ENCODE results near the gene TRIO. TPM values are rescaled to one million over a fixed set of nuclear protein-coding genes. Genes with fewer than 3 reads are reported as not detected.
"Not testable (repeated sequence)": the region's sequence is repeated elsewhere in the genome, so short reads cannot be mapped to it uniquely, and the experiment has no call there.

Gene TRIO
- total and polyA plus RNA-seq, 2 donors (not counting 3 experiments of a cell fraction or from before 2014, with no cell fraction given) = 82.9 to 248 TPM

DNA sequence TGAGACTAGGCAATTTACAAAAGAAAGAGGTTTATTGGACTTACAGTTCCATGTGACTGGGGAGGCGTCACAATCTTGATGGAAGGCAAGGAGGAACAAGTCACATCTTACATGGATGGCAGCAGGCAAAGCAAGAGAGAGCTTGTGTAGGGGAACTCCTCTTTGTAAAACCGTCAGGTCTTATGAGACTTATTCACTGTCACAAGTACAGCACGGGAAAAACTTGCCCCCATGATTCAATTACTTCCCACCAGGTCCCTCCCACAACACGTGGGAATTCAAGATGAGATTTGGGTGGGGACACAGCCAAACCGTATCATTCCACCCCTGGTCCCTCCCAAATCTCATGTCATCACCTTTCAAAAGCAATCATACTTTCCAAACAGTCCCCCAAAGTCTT lies 293.0 kb downstream of the TRIO start:
- dilution Hi-C loops (cut with MboI; ENCODE audit: extremely low pct_ligation_motif_present, low sequenced_read_pairs); H2AFZ ChIP-seq (ENCODE audit: low read depth, low read length); H3K4me3 ChIP-seq (replicated peaks in 1 of 3; ENCODE audit: insufficient read depth in 1 of 3, low read depth in 1 of 3, low read length in 3 of 3); H3K9me1 ChIP-seq (replicated peaks; ENCODE audit: control insufficient read depth, extremely low read depth, insufficient read depth, low read length); CTCF ChIA-PET; H3K36me3 ChIP-seq (ENCODE audit: control insufficient read depth in 2 of 2, extremely low read depth in 1 of 2, insufficient read depth in 2 of 2, low read length in 2 of 2); H3K27me3 ChIP-seq (ENCODE audit: control insufficient read depth in 2 of 2, insufficient read depth in 2 of 2, low read length in 2 of 2); H3K27ac ChIP-seq (ENCODE audit: insufficient read depth, low read depth, low read length); H4K20me1 ChIP-seq (replicated peaks; ENCODE audit: control insufficient read depth, extremely low read depth, insufficient read depth, low read length); POLR2A ChIA-PET; intact Hi-C loops (cut with micrococcal nuclease); FAIRE-seq; H3K9ac ChIP-seq (replicated peaks; ENCODE audit: extremely low read depth, insufficient read depth, low read length); DNase-seq (ENCODE audit: low read depth, low spot score); BruUV-seq (replicated peaks); H3K4me2 ChIP-seq (ENCODE audit: insufficient read depth, low read length); H3K9me3 ChIP-seq (replicated peaks; ENCODE audit: control insufficient read depth, insufficient read depth, low read length): not testable (repeated sequence)
- H3K4me1 ChIP-seq (ENCODE audit: control insufficient read depth, extremely low read depth, insufficient read depth, low read length) = peaks cover 21% of the 10 kb centered on the region
- H3K79me2 ChIP-seq (ENCODE audit: control insufficient read depth, insufficient read depth, low read length) = peaks cover 44% of the 10 kb centered on the region

DNA sequence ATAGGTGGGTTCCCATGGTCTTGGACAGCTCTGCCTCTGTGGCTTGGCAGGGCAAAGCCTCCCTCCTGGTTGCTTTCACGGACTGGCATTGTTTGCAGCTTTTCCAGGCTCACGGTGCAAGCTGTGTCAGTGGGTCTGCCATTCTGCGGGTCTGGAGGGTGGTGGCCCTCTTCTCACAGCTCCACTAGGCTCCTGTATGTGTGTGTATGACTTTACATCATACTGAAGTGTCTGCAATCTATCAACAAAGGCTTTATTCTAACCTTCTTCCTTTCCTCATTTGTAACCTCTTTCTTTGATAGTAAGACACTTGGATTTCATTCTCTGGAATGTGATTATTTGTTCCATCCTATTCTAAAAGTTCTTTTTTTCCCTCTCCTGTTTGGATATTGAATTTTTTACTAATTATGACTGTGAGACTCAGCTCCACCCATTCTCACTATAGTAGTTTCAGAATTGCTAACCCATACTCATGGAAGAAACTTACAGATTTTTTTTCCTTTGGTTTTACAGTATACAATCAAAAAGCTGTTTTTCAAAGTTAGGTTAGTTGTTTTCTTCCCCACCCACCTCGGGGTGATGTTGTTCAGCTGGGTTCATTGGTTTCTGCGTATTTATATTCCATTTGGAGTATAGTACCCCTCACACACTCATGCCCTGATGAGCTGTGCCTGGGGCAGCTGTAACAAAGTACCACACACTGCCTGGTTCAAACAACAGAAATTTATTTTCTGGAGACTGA lies 293.8 kb downstream of the TRIO start:
- POLR2A ChIA-PET = no interaction called here
- BruUV-seq (replicated peaks) = no TSS peak
- DNase-seq (ENCODE audit: low read depth, low spot score) (no peak), FAIRE-seq (no peak)
- dilution Hi-C loops (cut with MboI; ENCODE audit: extremely low pct_ligation_motif_present, low sequenced_read_pairs) = no loop called here
- H4K20me1 ChIP-seq (replicated peaks; ENCODE audit: control insufficient read depth, extremely low read depth, insufficient read depth, low read length) = no peaks in the 10 kb centered on the region
- TF ChIP-seq, protein P1, sequence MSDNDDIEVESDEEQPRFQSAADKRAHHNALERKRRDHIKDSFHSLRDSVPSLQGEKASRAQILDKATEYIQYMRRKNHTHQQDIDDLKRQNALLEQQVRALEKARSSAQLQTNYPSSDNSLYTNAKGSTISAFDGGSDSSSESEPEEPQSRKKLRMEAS (IDR thresholded peaks at IDR 0.05; ENCODE audit: insufficient read depth, insufficient read length) = no peak
- TF ChIP-seq MYC (IDR thresholded peaks at IDR 0.05; ENCODE audit: low read depth, low read length) (no peak), JUN (IDR thresholded peaks at IDR 0.05; ENCODE audit: borderline replicate concordance, insufficient read depth, insufficient read length, low read depth) (no peak), POLR2AphosphoS5 (IDR thresholded peaks at IDR 0.05; ENCODE audit: insufficient read depth, low read depth, low read length) (no peak), EZH2 (IDR thresholded peaks at IDR 0.05; ENCODE audit: borderline replicate concordance, low read depth, low read length, severe bottlenecking) (no peak), FOS (IDR thresholded peaks at IDR 0.05; ENCODE audit: borderline replicate concordance, insufficient read depth, low read length) (no peak), POLR2A (IDR thresholded peaks at IDR 0.05; ENCODE audit: low read depth, low read length) (no peak), GATA2 (IDR thresholded peaks at IDR 0.05; ENCODE audit: insufficient read depth, insufficient read length, low read depth, low read length) (no peak)
- TF ChIP-seq, protein P2, sequence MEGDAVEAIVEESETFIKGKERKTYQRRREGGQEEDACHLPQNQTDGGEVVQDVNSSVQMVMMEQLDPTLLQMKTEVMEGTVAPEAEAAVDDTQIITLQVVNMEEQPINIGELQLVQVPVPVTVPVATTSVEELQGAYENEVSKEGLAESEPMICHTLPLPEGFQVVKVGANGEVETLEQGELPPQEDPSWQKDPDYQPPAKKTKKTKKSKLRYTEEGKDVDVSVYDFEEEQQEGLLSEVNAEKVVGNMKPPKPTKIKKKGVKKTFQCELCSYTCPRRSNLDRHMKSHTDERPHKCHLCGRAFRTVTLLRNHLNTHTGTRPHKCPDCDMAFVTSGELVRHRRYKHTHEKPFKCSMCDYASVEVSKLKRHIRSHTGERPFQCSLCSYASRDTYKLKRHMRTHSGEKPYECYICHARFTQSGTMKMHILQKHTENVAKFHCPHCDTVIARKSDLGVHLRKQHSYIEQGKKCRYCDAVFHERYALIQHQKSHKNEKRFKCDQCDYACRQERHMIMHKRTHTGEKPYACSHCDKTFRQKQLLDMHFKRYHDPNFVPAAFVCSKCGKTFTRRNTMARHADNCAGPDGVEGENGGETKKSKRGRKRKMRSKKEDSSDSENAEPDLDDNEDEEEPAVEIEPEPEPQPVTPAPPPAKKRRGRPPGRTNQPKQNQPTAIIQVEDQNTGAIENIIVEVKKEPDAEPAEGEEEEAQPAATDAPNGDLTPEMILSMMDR (IDR thresholded peaks at IDR 0.05; ENCODE audit: extremely low read depth in 1 of 2, insufficient read depth in 1 of 2, low read depth in 1 of 2, low read length in 2 of 2) = no peak
- H3K4me3 ChIP-seq (replicated peaks in 1 of 3; ENCODE audit: insufficient read depth in 1 of 3, low read depth in 1 of 3, low read length in 3 of 3) = no peak overlapping the region
- no peaks in the 10 kb centered on the region for H3K9me1 ChIP-seq (replicated peaks; ENCODE audit: control insufficient read depth, extremely low read depth, insufficient read depth, low read length)
- intact Hi-C loops (cut with micrococcal nuclease) = no loop called here
- no peak overlapping the region for H3K9ac ChIP-seq (replicated peaks; ENCODE audit: extremely low read depth, insufficient read depth, low read length)
- peaks cover 49% of the 10 kb centered on the region for H3K79me2 ChIP-seq (ENCODE audit: control insufficient read depth, insufficient read depth, low read length)
- peaks cover 29% of the 10 kb centered on the region for H3K4me1 ChIP-seq (ENCODE audit: control insufficient read depth, extremely low read depth, insufficient read depth, low read length)
- H3K9me3 ChIP-seq (replicated peaks; ENCODE audit: control insufficient read depth, insufficient read depth, low read length) = no peaks in the 10 kb centered on the region
- H3K36me3 ChIP-seq (ENCODE audit: control insufficient read depth in 2 of 2, extremely low read depth in 1 of 2, insufficient read depth in 2 of 2, low read length in 2 of 2) = peaks cover 0 to 2% of the 10 kb centered on the region in 2 experiments
- H3K4me2 ChIP-seq (ENCODE audit: insufficient read depth, low read length) = no peak overlapping the region
- H3K27me3 ChIP-seq (ENCODE audit: control insufficient read depth in 2 of 2, insufficient read depth in 2 of 2, low read length in 2 of 2) = no peaks in the 10 kb centered on the region
- CTCF ChIA-PET = no interaction called here
- no peak overlapping the region for H3K27ac ChIP-seq (ENCODE audit: insufficient read depth, low read depth, low read length)
- H2AFZ ChIP-seq (ENCODE audit: low read depth, low read length) = no peak overlapping the region
